Measurements from ENCODE around the gene DLX3.

DLX3 gene

GRCh38 chr17:49971199-49971847 lies 23.7 kb downstream of the DLX3 start:
- FAIRE-seq: no peak

- FAIRE-seq: no peak
Measured at GRCh38 chr17:49970498-49970897, 24.5 kb downstream of the DLX3 start.

DNA sequence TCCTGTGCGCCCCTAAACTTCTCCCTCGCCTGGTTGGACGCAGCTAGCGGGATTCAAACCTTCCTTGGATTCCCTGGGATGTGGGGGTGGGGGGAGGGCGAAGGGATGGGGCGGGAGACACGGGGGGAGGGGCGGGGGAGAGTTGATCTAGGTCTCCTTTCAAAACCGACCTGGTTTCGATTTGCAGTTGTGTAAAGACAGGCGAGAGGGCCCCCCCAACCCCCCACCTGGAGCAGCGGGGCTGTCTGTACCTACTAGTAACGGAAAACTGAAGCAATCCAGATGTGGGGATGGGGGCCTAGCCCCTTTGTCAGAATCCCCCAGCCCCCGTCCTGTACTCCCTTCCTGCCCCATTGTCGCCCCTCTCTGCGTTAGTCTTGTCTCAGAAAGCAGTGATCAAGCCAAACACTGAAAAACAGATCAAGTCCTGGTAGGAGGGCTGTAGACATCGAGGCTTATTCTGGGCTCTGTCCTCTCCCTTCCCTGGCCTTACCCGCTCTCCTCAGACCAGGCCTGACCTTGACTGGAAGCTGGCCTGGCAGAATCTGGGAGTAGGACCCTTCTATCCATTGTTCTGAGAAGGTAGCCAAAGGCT lies 25.1 kb downstream of the DLX3 start:
- FAIRE-seq: no peak

DNA sequence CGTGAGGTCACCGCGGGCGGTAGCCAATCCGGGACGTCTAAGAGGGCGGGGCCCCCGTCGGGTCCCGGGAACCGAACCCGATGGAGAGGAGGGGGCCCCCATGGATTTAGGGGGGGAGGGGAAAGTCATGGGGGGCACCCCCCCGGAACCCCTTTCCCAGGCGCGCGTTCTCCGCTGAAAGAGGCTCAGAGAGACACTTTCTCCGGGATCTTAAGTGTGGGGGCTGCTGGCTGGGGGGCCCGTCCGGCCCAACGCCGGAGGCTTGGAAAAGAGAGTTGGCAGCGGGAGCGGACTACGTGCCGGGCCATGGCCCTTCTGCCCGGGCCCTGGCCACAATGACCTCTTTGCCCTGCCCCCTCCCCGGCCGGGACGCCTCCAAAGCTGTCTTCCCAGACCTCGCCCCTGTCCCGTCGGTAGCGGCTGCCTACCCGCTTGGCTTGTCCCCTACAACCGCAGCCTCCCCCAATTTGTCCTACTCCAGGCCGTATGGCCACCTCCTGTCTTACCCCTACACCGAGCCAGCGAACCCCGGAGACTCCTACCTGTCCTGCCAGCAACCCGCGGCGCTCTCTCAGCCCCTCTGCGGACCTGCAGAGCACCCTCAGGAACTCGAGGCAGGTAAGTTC lies 25.8 kb downstream of the DLX3 start, which contains the start of gene DLX4:
TSS of gene DLX4 (plus strand) at position 57 of the 626 bp plus-strand sequence. CDS start at position 336, 279 bp downstream.
- no peak for FAIRE-seq

GRCh38 chr17:49968405-49969133 lies 26.5 kb downstream of the DLX3 start:
- no peak for FAIRE-seq

- FAIRE-seq: no peak
Measured at GRCh38 chr17:49967621-49968404, 27.2 kb downstream of the DLX3 start.

DNA sequence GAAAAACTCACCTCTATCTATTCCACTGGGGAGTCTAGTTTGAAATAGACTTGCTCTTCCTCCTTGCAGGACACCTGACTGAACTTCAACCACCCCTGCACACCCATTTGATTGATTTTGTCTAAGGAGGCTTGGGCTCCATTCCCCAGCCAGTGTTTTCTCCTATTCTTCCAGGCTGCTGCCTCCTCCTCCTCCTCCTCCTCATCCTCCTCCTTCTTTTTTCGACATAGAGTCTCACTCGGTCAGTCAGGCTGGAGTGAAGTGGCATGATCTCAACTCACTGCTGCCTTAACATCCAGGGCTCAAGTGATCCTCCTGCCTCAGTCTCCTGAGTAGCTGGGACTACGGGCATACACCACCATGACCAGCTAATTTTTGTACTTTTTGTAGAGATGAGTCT lies 27.8 kb downstream of the DLX3 start:
- FAIRE-seq: no peak

- no peak for FAIRE-seq
Measured at GRCh38 chr17:49966767-49967166, 28.3 kb downstream of the DLX3 start.

DNA sequence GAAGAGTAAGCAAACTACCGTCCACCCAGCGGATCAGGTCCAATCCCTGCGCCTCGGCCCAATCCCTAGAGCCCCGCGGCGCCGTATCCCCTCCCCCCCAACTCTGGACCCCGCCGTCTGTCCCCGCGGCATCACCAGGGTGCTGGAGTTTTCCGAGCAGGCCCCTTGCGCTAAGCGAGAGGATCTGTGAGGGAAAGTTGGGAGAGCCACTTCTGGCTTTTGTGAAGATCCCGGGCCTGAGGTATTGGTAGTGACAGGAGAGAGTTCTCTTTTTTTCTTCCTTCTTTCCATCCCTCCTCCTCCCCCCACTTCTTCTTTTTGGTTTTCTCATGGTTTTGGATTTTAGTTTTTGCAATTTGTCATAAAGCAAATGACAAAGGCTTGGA lies 29.5 kb downstream of the DLX3 start:
- no peak for FAIRE-seq

DNA sequence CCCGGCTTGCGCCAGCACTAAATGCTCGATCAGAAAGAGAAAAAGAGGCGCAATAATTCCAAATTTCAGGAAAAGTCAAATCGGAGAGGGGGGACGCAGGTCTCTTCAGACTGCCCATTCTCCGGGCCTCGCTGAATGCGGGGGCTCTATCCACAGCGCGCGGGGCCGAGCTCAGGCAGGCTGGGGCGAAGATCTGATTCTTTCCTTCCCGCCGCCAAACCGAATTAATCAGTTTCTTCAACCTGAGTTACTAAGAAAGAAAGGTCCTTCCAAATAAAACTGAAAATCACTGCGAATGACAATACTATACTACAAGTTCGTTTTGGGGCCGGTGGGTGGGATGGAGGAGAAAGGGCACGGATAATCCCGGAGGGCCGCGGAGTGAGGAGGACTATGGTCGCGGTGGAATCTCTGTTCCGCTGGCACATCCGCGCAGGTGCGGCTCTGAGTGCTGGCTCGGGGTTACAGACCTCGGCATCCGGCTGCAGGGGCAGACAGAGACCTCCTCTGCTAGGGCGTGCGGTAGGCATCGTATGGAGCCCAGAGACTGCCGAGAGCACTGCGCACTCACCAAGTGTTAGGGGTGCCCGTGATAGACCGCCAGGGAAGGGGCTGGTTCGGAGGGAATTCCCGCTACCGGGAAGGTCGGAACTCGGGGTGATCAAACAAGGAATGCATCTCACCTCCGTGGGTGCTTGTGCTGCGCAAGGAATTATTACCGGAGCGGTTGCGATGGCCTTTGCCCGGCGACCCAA lies 30.1 kb downstream of the DLX3 start:
- FAIRE-seq: no peak

- FAIRE-seq: no peak
Measured at GRCh38 chr17:49964303-49964768, 30.7 kb downstream of the DLX3 start.

DNA sequence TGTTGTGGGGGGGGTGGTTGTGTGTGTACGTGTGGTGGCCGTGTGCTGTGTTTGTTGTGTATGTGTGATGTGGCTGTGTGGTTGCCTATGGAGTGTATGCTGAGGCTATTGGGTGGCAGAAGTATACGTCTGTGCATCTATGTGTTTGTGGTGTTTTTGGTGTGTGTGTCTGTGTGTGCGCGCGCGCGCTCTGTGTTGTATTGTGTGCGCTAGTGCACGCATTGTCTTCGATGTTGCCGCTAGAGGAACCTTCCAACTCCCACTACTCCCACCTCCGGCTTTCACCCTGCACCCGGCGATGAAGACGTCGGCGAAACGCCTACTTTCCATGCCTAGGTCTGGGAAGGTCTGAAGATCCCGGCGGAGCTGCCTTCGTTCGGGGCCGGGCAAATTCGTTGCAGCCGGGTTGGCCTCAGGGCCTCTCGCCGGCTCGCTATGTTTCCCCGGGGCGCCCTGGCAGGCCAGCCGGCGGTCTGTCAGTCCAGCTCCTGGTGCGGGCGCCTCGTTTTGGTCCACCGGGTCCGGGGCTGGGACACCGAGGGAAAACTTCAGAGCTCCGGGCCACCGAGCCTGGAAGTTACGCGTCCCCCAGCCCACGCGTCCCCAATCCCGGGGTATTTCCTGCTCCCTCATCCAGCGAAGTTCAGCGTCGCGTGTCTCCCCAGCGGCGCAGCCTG lies 31.3 kb downstream of the DLX3 start:
- FAIRE-seq: no peak

DNA sequence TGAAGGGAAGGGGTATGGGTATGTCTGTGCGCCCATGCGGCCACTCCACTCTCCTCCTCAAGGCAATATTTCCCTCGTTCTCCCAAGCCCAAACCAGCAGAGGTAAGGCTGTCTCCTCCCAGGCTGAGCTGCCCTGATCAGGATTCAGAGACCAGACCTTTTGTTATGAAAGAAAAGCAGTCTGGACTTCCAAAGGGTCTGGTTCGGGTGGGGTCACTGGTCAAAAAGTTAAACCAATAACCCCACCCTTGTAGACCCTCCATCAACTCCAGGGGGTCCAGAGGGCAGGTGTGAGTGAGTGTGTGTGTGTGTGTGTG lies 31.8 kb downstream of the DLX3 start:
- no peak for FAIRE-seq

DNA sequence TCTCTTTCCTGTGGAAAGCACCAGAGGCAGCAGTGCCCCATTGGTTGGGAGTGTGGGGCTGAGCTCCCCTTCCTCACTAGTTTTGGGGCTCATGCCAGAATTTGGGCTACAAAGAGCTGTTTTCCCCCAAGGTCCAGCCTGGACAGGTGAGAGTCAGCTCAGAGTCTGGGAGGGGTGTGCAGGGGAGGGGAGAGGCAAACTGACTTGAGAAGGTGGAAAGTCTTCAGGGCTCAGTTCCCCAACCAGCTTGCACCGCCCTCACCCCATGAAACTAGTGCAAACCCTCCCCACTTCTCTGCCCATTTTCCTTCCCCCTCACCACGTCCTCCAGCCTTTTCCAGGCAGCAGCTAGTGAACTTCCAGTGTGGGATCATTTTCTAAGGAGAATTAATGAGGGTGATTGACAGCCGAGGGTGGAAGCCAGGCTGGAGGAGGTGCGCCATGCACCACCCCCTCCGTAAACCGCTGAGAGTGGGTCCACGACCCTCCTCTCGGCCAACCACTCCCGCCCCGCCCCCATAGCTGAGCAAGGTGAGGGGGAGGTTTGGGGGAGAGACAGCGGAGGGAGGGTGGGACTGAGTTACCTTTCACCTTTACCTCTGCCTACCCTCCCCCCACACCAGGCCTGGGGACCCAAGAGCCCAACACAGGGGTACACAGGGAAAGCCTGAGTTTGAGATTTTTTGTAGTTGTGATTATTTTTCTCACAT lies 32.3 kb downstream of the DLX3 start:
- no peak for FAIRE-seq

DNA sequence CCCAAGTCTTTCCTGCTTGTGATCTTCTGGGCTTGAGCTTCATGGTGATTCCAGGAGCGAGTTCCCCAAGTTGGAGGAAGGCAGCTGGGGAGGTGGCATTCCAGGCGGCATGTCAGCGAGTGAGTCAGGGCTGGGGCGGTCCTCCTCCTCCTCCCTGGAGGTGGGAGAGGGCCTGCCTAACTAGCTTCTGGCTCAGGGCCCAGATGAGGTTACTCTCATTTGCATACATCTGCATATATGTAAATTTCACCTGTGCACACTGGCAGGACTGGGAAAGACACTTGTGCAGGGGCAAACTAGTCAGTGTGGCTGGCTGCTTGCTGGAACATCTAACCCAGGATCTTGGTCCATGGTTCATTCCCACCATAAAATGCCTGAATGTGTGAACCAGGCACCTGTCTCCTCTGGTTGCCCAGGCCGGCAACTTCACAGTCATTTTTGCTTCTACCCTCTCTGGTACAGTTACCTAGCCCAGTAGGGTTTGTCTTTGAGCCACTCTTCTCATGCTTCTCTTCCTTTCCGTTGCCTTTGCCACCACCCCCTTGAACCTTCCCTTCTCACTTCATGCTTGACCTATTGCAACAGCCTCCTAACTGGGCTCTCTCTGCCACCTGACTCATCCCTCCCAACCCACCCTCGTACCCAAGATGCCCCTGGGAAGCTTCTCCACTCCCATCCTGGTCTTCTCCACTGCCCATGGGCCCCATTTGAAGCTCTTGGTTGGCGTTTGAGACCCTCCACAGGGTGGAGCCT lies 35.7 kb downstream of the DLX3 start:
- no peak for FAIRE-seq

DNA sequence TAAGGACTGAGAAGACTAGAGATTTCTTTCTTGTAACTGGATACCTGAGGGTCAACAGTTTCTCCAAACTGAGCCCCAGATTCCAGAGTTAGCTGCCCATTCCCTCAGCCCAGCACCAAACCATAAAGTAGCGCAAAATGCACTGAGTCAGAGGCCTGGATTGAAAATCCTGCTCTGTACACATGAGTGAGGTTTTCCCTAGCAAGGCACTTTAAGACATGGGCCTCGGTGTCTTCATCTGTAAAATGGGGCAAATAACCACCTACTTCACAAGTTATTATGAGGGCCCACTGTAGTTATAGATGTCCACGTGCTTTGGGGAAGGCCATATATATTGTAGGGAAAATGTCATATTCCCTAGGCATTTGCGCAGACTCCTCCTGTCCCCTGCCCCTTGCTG lies 36.3 kb downstream of the DLX3 start:
- FAIRE-seq: no peak

DNA sequence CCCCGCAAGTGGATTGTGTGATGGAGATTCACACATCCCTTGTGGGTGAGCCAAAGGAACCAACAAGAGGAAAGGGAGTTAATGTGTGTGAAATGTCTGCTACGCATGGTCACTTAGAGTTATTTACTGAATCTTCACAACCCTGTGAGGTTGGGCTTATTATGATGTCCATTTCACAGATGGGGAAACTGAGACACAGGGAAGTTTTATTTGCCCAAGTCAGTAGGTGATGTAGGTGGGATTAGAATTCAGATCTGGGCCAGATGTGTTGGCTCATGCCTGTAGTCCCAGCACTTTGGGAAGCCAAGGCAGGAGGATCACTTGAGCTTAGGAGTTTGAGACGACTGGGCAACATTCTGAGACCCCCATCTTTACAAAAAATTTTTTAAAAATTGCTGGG lies 37.7 kb downstream of the DLX3 start:
- FAIRE-seq: no peak

DNA sequence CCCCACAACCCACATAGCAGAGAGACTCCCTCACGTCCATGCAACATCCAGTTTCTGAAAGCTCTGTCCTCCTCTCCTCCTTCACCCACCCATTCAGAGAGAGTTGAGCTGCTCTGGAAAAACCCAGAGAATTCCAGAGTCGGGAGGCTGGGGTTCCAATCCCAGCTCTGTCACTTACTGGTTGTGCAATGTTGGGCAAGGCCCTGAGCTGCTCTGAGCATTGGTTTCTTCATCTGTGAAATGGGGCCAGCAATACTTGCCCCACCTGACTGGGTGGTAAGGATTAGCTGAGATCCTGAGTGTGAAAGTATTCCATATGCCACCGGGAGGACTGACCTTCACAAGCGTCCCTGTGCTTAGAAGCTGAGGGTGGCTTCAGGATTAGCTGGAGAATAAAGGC lies 38.2 kb downstream of the DLX3 start:
- no peak for FAIRE-seq

GRCh38 chr17:49955157-49955556 lies 39.9 kb downstream of the DLX3 start:
- no peak for FAIRE-seq

DNA sequence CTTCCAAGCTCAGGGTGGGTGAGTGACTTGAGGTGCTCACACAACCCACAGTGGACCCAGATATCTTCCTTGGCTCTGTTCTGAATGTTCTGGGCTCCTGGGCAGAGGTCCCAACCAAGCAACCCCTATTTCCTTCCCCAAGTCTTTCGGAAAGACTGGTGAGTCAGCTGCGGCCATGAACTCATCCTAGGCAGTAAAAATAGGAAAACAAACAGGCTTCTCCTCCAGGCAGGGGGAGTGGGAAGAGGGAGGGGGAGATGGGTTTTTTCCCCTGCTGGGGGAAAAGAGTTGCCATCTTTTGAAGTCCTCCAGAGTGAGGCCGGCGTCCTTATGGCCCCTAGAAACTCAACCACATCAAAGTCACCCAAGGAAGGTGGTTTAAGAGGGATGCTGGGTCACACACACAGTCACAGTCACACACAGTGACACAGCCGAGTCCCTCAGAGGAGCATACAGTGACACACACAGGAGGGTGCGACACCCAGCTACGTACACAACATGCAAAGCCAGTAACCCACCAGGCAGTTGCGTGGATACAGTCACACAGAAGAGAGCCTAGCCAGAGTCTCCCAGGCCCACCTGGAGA lies 42.0 kb downstream of the DLX3 start:
- no peak for FAIRE-seq
